GM12878 (cell line): Measurements from ENCODE around the gene ETHE1. TPM values are rescaled to one million over a fixed set of nuclear protein-coding genes. Genes with fewer than 3 reads are reported as not detected.

Source experiments
- ATAC-seq: fragments of 200-7000 bp; cut with Tn5 transposase; 3 replicates; pipeline ENCODE4 v1.9.1; 2020; ENCODE audit warnings: mild to moderate bottlenecking, moderate library complexity
- BruUV-seq: library from RNA; stranded (reverse); fragments of 400-500 nt; replicated peaks from 2 replicates; lab custom pipeline; 2021; lab: Mats Ljungman, UMichigan
- CTCF ChIA-PET: fragments of 300-600 bp; sonication (Branson Sonifier 250); formaldehyde crosslinking; extraction: SDS; loops from one replicate; lab custom pipeline; 2021; ENCODE audit warnings: inconsistent platforms; lab: Yijun Ruan, JAX
- POLR2A ChIA-PET: fragments of 350-600 bp; formaldehyde crosslinking; extraction: SDS; loops from one replicate; lab custom pipeline; 2021; ENCODE audit warnings: inconsistent platforms; lab: Charles Lee
- RAD21 ChIA-PET: fragments of 300-600 bp; sonication (Branson Sonifier 250); formaldehyde crosslinking; loops from one replicate; lab custom pipeline; 2023; ENCODE audit warnings: antibody characterized with exemption; ENCODE audit not compliant: unreplicated experiment; lab: Charles Lee
- SMC1A ChIA-PET: fragments of 300-600 bp; sonication (Branson Sonifier 250); formaldehyde crosslinking; loops from one replicate; lab custom pipeline; 2023; ENCODE audit not compliant: unreplicated experiment, uncharacterized antibody; lab: Charles Lee
- DNase-seq: peaks from one replicate; pipeline ENCODE4 v3.0.0-alpha.2; 2011; ENCODE audit warnings: low read depth, low spot score
- FAIRE-seq: peaks from 3 replicates; lab custom pipeline; 2011; peaks lifted over from hg19 to GRCh38; lab: Jason Lieb, UNC
- H2AFZ ChIP-seq: 2 replicates; pipeline ENCODE4 v1.6.0; 2011; ENCODE audit warnings: low read depth, low read length, control low read depth; ENCODE audit not compliant: control insufficient read depth
- H3K27ac ChIP-seq: 2 replicates; pipeline ENCODE4 v1.5.1; 2011; ENCODE audit warnings: control low read depth; ENCODE audit not compliant: control insufficient read depth, insufficient read depth
- H3K27me3 ChIP-seq, 2 experiments: replicated peaks in 1 of 2; 2 replicates each; pipeline versions ENCODE4 v1.6.0 to v1.6.1; 2011; ENCODE audit warnings: low read length in 1 of 2; ENCODE audit not compliant: control insufficient read depth in 2 of 2, insufficient read depth in 2 of 2
- H3K36me3 ChIP-seq, 2 experiments: 2 replicates each; pipeline ENCODE4 v1.5.1; 2011; ENCODE audit warnings: low read length in 1 of 2; ENCODE audit not compliant: control insufficient read depth in 2 of 2, insufficient read depth in 2 of 2
- H3K4me1 ChIP-seq: 2 replicates; pipeline ENCODE4 v1.6.1; 2011; ENCODE audit warnings: mild to moderate bottlenecking, low read length, moderate library complexity, mixed read lengths; ENCODE audit not compliant: control insufficient read depth, insufficient read depth
- H3K4me2 ChIP-seq: 2 replicates; pipeline ENCODE4 v1.6.0; 2011; ENCODE audit warnings: control low read depth; ENCODE audit not compliant: control insufficient read depth, insufficient read depth
- H3K4me3 ChIP-seq: fragments of 200-600 bp; sonication (generic); 2 replicates; pipeline ENCODE4 v1.5.1; 2016
- H3K79me2 ChIP-seq: 2 replicates; pipeline ENCODE4 v1.6.0; 2011; ENCODE audit warnings: low read length; ENCODE audit not compliant: control insufficient read depth, insufficient read depth
- H3K9ac ChIP-seq: 2 replicates; pipeline ENCODE4 v1.8.0; 2011; ENCODE audit warnings: low read length, control low read depth, mixed read lengths; ENCODE audit not compliant: control insufficient read depth, insufficient read depth
- H3K9me3 ChIP-seq: replicated peaks from 3 replicates; pipeline ENCODE4 v1.5.1; 2011; ENCODE audit warnings: mild to moderate bottlenecking, low read length; ENCODE audit not compliant: control insufficient read depth, insufficient read depth
- H4K20me1 ChIP-seq: 2 replicates; pipeline ENCODE4 v1.6.0; 2011; ENCODE audit not compliant: control insufficient read depth, insufficient read depth
- ATF7 ChIP-seq: fragments of 450-650 bp; IDR thresholded peaks from 2 replicates; pipeline ENCODE4 v1.6.1; 2016; ENCODE audit warnings: low read depth, mild to moderate bottlenecking
- BACH1 ChIP-seq: fragments of 450-650 bp; IDR thresholded peaks from 2 replicates; pipeline ENCODE4 v1.6.1; 2017; ENCODE audit warnings: mild to moderate bottlenecking, borderline replicate concordance
- BHLHE40 ChIP-seq, 2 experiments: fragments of 450-650 bp in 1 of 2; IDR thresholded peaks; 2 replicates each; pipeline ENCODE4 v1.6.1; 2011 to 2017; ENCODE audit warnings: low read depth in 2 of 2, borderline replicate concordance in 1 of 2, improper control_type of control experiment in 1 of 2, low read length in 1 of 2, mild to moderate bottlenecking in 1 of 2
- HDAC6 ChIP-seq: fragments of 200-600 bp; sonication (generic); IDR thresholded peaks from one replicate; pipeline ENCODE4 v1.8.0; 2017; ENCODE audit warnings: antibody characterized with exemption; ENCODE audit not compliant: unreplicated experiment
- IRF5 ChIP-seq: fragments of 450-650 bp; IDR thresholded peaks from 2 replicates; pipeline ENCODE4 v1.6.1; 2017; ENCODE audit warnings: borderline replicate concordance
- JUND ChIP-seq: IDR thresholded peaks from 2 replicates; pipeline ENCODE4 v1.6.1; 2012; ENCODE audit warnings: low read depth, mild to moderate bottlenecking, low read length, improper control_type of control experiment, moderate library complexity
- KLF5 ChIP-seq: fragments of 450-650 bp; IDR thresholded peaks from 2 replicates; pipeline ENCODE4 v1.6.1; 2014; ENCODE audit warnings: mild to moderate bottlenecking; ENCODE audit not compliant: partially characterized antibody
- MEF2B ChIP-seq: fragments of 450-650 bp; IDR thresholded peaks from 2 replicates; pipeline ENCODE4 v1.6.1; 2018; ENCODE audit warnings: mild to moderate bottlenecking, moderate library complexity; ENCODE audit not compliant: partially characterized antibody, poor library complexity, severe bottlenecking
- MLLT1 ChIP-seq: fragments of 450-650 bp; IDR thresholded peaks from 2 replicates; pipeline ENCODE4 v1.6.1; 2016; ENCODE audit warnings: mild to moderate bottlenecking
- MTA3 ChIP-seq: IDR thresholded peaks from 2 replicates; pipeline ENCODE4 v1.6.1; 2012; ENCODE audit warnings: low read length, inconsistent platforms, borderline replicate concordance
- NKRF ChIP-seq: fragments of 450-650 bp; conservative IDR thresholded peaks from 2 replicates; pipeline ENCODE4 v1.6.1; 2017; ENCODE audit warnings: mild to moderate bottlenecking, moderate library complexity
- PRDM15 ChIP-seq: fragments of 450-650 bp; formaldehyde crosslinking; IDR thresholded peaks from 2 replicates; pipeline ENCODE4 v1.4.0; 2020; ENCODE audit warnings: mild to moderate bottlenecking, moderate library complexity
- STAT1 ChIP-seq: fragments of 450-650 bp; conservative IDR thresholded peaks from 2 replicates; pipeline ENCODE4 v1.6.1; 2014; ENCODE audit warnings: antibody characterized with exemption, mild to moderate bottlenecking
- YBX1 ChIP-seq: fragments of 450-650 bp; IDR thresholded peaks from 2 replicates; pipeline ENCODE4 v1.6.1; 2016; ENCODE audit warnings: antibody characterized with exemption
- YY1 ChIP-seq: IDR thresholded peaks from 2 replicates; pipeline ENCODE4 v1.6.1; 2011; ENCODE audit warnings: low read depth, mild to moderate bottlenecking, low read length
- WGBS: methylation state at CpG from one replicate; pipeline ENCODE4 v1.1.6; 2016; ENCODE audit warnings: low lambda C conversion rate; ENCODE audit not compliant: insufficient replicate concordance, insufficient coverage; ENCODE audit errors: missing lambda C conversion rate; 5-methylcytosine and 5-hydroxymethylcytosine counted together
- in situ Hi-C: fragments of 300-500 bp; cut with MboI; formaldehyde crosslinking; loops from 9 replicates; pipeline ENCODE4 v1.14.3; 2018; ENCODE audit warnings: mixed read lengths
- intact Hi-C: fragments of 100-400 bp; cut with micrococcal nuclease; formaldehyde crosslinking; loops from one replicate; pipeline ENCODE4 v1.14.2; 2022; ENCODE audit not compliant: unreplicated experiment
- polyA plus RNA-seq, 11 experiments: library from polyadenylated mRNA; depleted of rRNA in 4 of 11; unstranded in 6 of 11; stranded (reverse) in 5 of 11; fragments of >200 nt; fragmentation: Nextera tagmentation in 4 of 11; fragmentation: Illumina TruSeq in 1 of 11; extraction: Ambion mirVana in 4 of 11; extraction: Trizol in 1 of 11; gene quantifications; 1 replicate in 1 of 11; 2 replicates in 10 of 11; pipeline versions ENCODE4 v1.2.1 to v1.2.3, GENCODE V29; 2011 to 2016; ENCODE audit warnings: inconsistent platforms in 2 of 11, missing spikeins in 2 of 11, low read depth in 1 of 11
- total RNA-seq, 4 experiments: library from RNA; depleted of rRNA in 3 of 4; stranded (reverse); fragments of >200 nt in 3 of 4; fragmentation: Illumina TruSeq in 1 of 4; extraction: Trizol in 1 of 4; gene quantifications; 2 replicates each; pipeline versions ENCODE4 v1.2.1 to v1.2.3, GENCODE V29; 2013 to 2021

Gene ETHE1
- total and polyA plus RNA-seq, 10 of the 15 experiments (the other 5 are each of a cell fraction or from before 2014, with no cell fraction given), result 22.1 to 155 (median 52.7) TPM

- in situ Hi-C loops, result no loop called here
- ChIA-PET RAD21 (no interaction called here), POLR2A (no interaction called here), CTCF (interaction anchor here (0.6 to 1.5 kb wide), 4 partner anchors 11 to 261 kb away, joined by 3 to 4 read pairs (median 3); no protein-coding TSS in a partner anchor), SMC1A (no interaction called here)
- Histone ChIP-seq H3K4me1 (no peaks in the 10 kb centered on the region), H3K27me3 (no peaks in the 10 kb centered on the region), H3K9ac (no peak overlapping the region), H3K9me3 (no peaks in the 10 kb centered on the region), H3K27ac (no peak overlapping the region), H3K79me2 (no peaks in the 10 kb centered on the region), H3K4me2 (no peak overlapping the region), H3K36me3 (peaks cover 8 to 17% of the 10 kb centered on the region in 2 experiments; a peak in 3 of 4 replicates), H2AFZ (no peak overlapping the region), H4K20me1 (no peaks in the 10 kb centered on the region), H3K4me3 (no peak overlapping the region)
- DNase-seq (no peak), FAIRE-seq (no peak), ATAC-seq (no peak)
- intact Hi-C loops, result no loop called here
- 54% methylated on average over 2 of the region's 2 CpGs for WGBS
- TF ChIP-seq MEF2B (no peak), YY1 (no peak), YBX1 (no peak), JUND (no peak), IRF5 (no peak), MTA3 (no peak), HDAC6 (no peak), NKRF (no peak), MLLT1 (no peak), ATF7 (no peak), BHLHE40 (IDR thresholded peaks at IDR 0.05; ENCODE audit: borderline replicate concordance in 1 of 2, low read depth in 2 of 2, low read length in 1 of 2) (no peak), STAT1 (no peak), PRDM15 (CRISPR knock-in tag) (no peak), BACH1 (no peak), KLF5 (no peak)
- BruUV-seq, result no TSS peak
These were observed 21.7 kb upstream of the ETHE1 start for GRCh38 chr19:43548706-43549105.
